ENCODE measurements around the gene PNPLA7.

DNA sequence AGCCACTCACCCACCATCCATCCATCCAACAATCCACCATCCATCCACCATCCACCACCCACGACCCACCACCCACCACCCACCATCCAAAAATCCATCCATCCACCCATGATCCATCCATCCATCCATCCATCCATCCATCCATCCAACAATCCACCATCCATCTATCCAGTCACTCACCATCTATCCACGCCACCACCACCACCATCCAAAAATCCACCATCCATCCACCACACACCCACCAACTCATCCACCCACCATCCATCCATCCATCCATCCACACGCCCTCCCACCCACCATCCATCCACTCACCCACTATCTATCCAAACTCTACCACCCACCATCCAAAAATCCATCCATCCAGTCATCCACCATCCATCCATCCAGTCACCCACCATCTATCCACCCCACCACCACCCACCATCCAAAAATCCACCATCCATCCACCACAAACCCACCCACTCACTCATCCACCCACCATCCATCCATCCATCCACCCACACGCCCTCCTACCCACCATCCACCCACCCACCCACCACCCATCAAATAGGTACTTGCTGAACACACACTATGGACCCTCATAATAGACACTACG, 19.5 kb upstream of the PNPLA7 start:
- TF ChIP-seq, protein P1, sequence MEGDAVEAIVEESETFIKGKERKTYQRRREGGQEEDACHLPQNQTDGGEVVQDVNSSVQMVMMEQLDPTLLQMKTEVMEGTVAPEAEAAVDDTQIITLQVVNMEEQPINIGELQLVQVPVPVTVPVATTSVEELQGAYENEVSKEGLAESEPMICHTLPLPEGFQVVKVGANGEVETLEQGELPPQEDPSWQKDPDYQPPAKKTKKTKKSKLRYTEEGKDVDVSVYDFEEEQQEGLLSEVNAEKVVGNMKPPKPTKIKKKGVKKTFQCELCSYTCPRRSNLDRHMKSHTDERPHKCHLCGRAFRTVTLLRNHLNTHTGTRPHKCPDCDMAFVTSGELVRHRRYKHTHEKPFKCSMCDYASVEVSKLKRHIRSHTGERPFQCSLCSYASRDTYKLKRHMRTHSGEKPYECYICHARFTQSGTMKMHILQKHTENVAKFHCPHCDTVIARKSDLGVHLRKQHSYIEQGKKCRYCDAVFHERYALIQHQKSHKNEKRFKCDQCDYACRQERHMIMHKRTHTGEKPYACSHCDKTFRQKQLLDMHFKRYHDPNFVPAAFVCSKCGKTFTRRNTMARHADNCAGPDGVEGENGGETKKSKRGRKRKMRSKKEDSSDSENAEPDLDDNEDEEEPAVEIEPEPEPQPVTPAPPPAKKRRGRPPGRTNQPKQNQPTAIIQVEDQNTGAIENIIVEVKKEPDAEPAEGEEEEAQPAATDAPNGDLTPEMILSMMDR (IDR thresholded peaks at IDR 0.05): no peak
- no peak for TF ChIP-seq POLR2A (IDR thresholded peaks at IDR 0.05)

Data from suprapubic skin (tissue), 3 donors.